Head of caudate nucleus (tissue), 42 donors: ENCODE data around the gene XYLB.
A peak's percentile ranks its signal among the peaks of the same experiment; 100 is the strongest.

Experiments
- DNase-seq, 42 donors: peaks; one replicate each; pipeline versions ENCODE4 v3.0.0 to v3.0.0-alpha.2; 2020 to 2021; ENCODE audit warnings: mixed read lengths in 7 of 42
- intact Hi-C: fragments of 100-400 bp; cut with DNase I; formaldehyde crosslinking; loops from one replicate; pipeline ENCODE4 v1.15.0; 2022

The XYLB gene

GRCh38 chr3:38459499-38460048 lies 113.0 kb downstream of the XYLB start:
- intact Hi-C loops, result loop anchor here (10.0 kb wide), 1 partner anchor 325 kb away; the partner anchor contains the start of genes ACAA1 and MYD88
- DNase-seq, result peak in 1 of 42 donors; percentile 35

GRCh38 chr3:38460377-38461270 lies 114.0 kb downstream of the XYLB start:
- intact Hi-C loops, result no loop called here
- peak in 1 of 42 donors; percentile 34 for DNase-seq
